DND-41 (cell line): ENCODE results near the gene C10orf95.

Experiments
- CTCF ChIP-seq: IDR thresholded peaks from 2 replicates; pipeline ENCODE4 v1.5.1; 2012; ENCODE audit warnings: borderline replicate concordance, low read length, moderate library complexity, mild to moderate bottlenecking; ENCODE audit not compliant: poor library complexity, severe bottlenecking; ENCODE audit errors: extremely low read depth
- EZH2 ChIP-seq: IDR thresholded peaks from 3 replicates; pipeline ENCODE4 v1.6.1; 2012; ENCODE audit warnings: borderline replicate concordance, low read depth, mild to moderate bottlenecking, moderate library complexity, low read length, inconsistent platforms; ENCODE audit not compliant: severe bottlenecking

- TF ChIP-seq CTCF (no peak), EZH2 (no peak)
Observed at GRCh38 chr10:102400598-102401341, 50.6 kb downstream of the C10orf95 start.
